Liver (tissue), 9 donors: ENCODE measurements around the gene PRKN. TPM values are rescaled to one million over a fixed set of nuclear protein-coding genes. Genes with fewer than 3 reads are reported as not detected.

Experiments
- DNase-seq: peaks from one replicate; pipeline ENCODE4 v3.0.0-alpha.2; 2017; ENCODE audit warnings: low spot score
- H3K27ac ChIP-seq, 2 donors: one replicate each; pipeline ENCODE4 v1.7.0; 2013; ENCODE audit warnings: inconsistent platforms in 2 of 2, low read length in 2 of 2, control low read depth in 1 of 2, low read depth in 1 of 2, mild to moderate bottlenecking in 1 of 2
- H3K27me3 ChIP-seq, 4 donors: one replicate each; pipeline versions ENCODE4 v1.6.1 to v1.7.0; 2013; ENCODE audit warnings: low read length in 3 of 4, inconsistent platforms in 1 of 4, mild to moderate bottlenecking in 1 of 4, moderate library complexity in 1 of 4; ENCODE audit not compliant: control insufficient read depth in 4 of 4, insufficient read depth in 4 of 4
- H3K36me3 ChIP-seq, 4 donors: one replicate each; pipeline versions ENCODE4 v1.6.1 to v1.7.0; 2013; ENCODE audit warnings: low read length in 3 of 4, mild to moderate bottlenecking in 3 of 4, low read depth in 1 of 4, moderate library complexity in 1 of 4; ENCODE audit not compliant: control insufficient read depth in 4 of 4, insufficient read depth in 3 of 4
- H3K4me1 ChIP-seq, 4 donors: one replicate each; pipeline versions ENCODE4 v1.6.1 to v1.7.0; 2013; ENCODE audit warnings: low read length in 3 of 4, mild to moderate bottlenecking in 3 of 4, moderate library complexity in 1 of 4; ENCODE audit not compliant: control insufficient read depth in 4 of 4, insufficient read depth in 4 of 4
- H3K4me3 ChIP-seq, 3 donors: one replicate each; pipeline versions ENCODE4 v1.6.1 to v1.7.0; 2013; ENCODE audit warnings: low read length in 3 of 3, control low read depth in 1 of 3, low read depth in 1 of 3, mild to moderate bottlenecking in 1 of 3
- H3K9ac ChIP-seq, 2 donors: one replicate each; pipeline ENCODE4 v1.7.0; 2013; ENCODE audit warnings: low read length in 2 of 2, mild to moderate bottlenecking in 2 of 2, moderate library complexity in 2 of 2, control low read depth in 1 of 2, low read depth in 1 of 2
- H3K9me3 ChIP-seq, 4 donors: one replicate each; pipeline versions ENCODE4 v1.6.1 to v1.7.0; 2013; ENCODE audit warnings: low read length in 3 of 4; ENCODE audit not compliant: control insufficient read depth in 4 of 4
- EGR1 ChIP-seq, 2 donors: IDR thresholded peaks; 2 replicates each; pipeline ENCODE4 v1.6.1; 2016 to 2018; ENCODE audit warnings: antibody characterized with exemption in 2 of 2, low read depth in 2 of 2
- FOXA1 ChIP-seq: IDR thresholded peaks from 2 replicates; pipeline ENCODE4 v1.6.1; 2016; ENCODE audit warnings: antibody characterized with exemption
- FOXA2 ChIP-seq: IDR thresholded peaks from 2 replicates; pipeline ENCODE4 v1.6.1; 2016; ENCODE audit warnings: antibody characterized with exemption
- GABPA ChIP-seq, 2 donors: IDR thresholded peaks in 1 of 2; conservative IDR thresholded peaks in 1 of 2; 2 replicates each; pipeline ENCODE4 v1.6.1; 2016; ENCODE audit warnings: antibody characterized with exemption in 2 of 2, mild to moderate bottlenecking in 1 of 2, moderate library complexity in 1 of 2
- HNF4A ChIP-seq, 2 donors: conservative IDR thresholded peaks; 2 replicates each; pipeline ENCODE4 v1.6.1; 2016; ENCODE audit warnings: antibody characterized with exemption in 2 of 2, mild to moderate bottlenecking in 2 of 2
- HNF4G ChIP-seq: IDR thresholded peaks from 2 replicates; pipeline ENCODE4 v1.6.1; 2016; ENCODE audit warnings: antibody characterized with exemption
- JUND ChIP-seq, 2 donors: IDR thresholded peaks; 2 replicates each; pipeline ENCODE4 v1.6.1; 2016; ENCODE audit warnings: antibody characterized with exemption in 2 of 2
- NR2F2 ChIP-seq: IDR thresholded peaks from 2 replicates; pipeline ENCODE4 v1.6.1; 2016; ENCODE audit warnings: antibody characterized with exemption
- RAD21 ChIP-seq, 2 donors: IDR thresholded peaks; 2 replicates each; pipeline ENCODE4 v1.6.1; 2016; ENCODE audit warnings: antibody characterized with exemption in 2 of 2, mild to moderate bottlenecking in 2 of 2
- RXRA ChIP-seq, 2 donors: IDR thresholded peaks; 2 replicates each; pipeline ENCODE4 v1.6.1; 2017 to 2018; ENCODE audit warnings: antibody characterized with exemption in 2 of 2, mild to moderate bottlenecking in 1 of 2
- SP1 ChIP-seq: IDR thresholded peaks from 2 replicates; pipeline ENCODE4 v1.6.1; 2018; ENCODE audit warnings: antibody characterized with exemption, mild to moderate bottlenecking
- TAF1 ChIP-seq: conservative IDR thresholded peaks from 2 replicates; pipeline ENCODE4 v1.6.1; 2016; ENCODE audit warnings: antibody characterized with exemption, mild to moderate bottlenecking
- YY1 ChIP-seq: IDR thresholded peaks from 2 replicates; pipeline ENCODE4 v1.6.1; 2016; ENCODE audit warnings: antibody characterized with exemption, mild to moderate bottlenecking
- WGBS: extraction: QIAGEN DNeasy Blood & Tissue Kit; methylation state at CpG from one replicate; pipeline ENCODE4 v1.1.7; 2013; 5-methylcytosine and 5-hydroxymethylcytosine counted together
- polyA plus RNA-seq, 2 donors: library from polyadenylated mRNA; stranded (reverse) in 1 of 2; unstranded in 1 of 2; fragments of 200-250 nt in 1 of 2; fragments of >200 nt in 1 of 2; fragmentation: Nextera tagmentation in 1 of 2; extraction: Ambion mirVana in 1 of 2; gene quantifications; one replicate each; pipeline versions ENCODE4 v1.2.1 to v1.2.3, GENCODE V29; 2013 to 2015
- total RNA-seq, 2 donors: library from RNA; depleted of rRNA; stranded (reverse); fragments of >200 nt; gene quantifications; one replicate each; pipeline ENCODE4 v1.2.3, GENCODE V29; 2014
- TF ChIP-seq, protein P1 (sequence below): IDR thresholded peaks from 2 replicates; pipeline ENCODE4 v1.6.1; 2016; ENCODE audit warnings: antibody characterized with exemption
- TF ChIP-seq, protein P2 (sequence below): IDR thresholded peaks from 2 replicates; pipeline ENCODE4 v1.6.1; 2016; ENCODE audit warnings: antibody characterized with exemption
- TF ChIP-seq, protein P3 (sequence below): fragments of 150-350 bp; IDR thresholded peaks from 2 replicates; pipeline ENCODE4 v1.5.1; 2017; ENCODE audit warnings: improper control_type of control experiment, low read depth, low read length; ENCODE audit not compliant: missing input control
- TF ChIP-seq, protein P4 (sequence below): IDR thresholded peaks from 2 replicates; pipeline ENCODE4 v1.6.1; 2016; ENCODE audit warnings: antibody characterized with exemption, mild to moderate bottlenecking
- donor health status: healthy.
- donor health status: healthy.
- donor health status: healthy.
- donor health status: healthy.
- donor health status: healthy.

Gene PRKN
- total and polyA plus RNA-seq, 4 donors = 0.47 to 4.1 (median 3.2) TPM

DNA sequence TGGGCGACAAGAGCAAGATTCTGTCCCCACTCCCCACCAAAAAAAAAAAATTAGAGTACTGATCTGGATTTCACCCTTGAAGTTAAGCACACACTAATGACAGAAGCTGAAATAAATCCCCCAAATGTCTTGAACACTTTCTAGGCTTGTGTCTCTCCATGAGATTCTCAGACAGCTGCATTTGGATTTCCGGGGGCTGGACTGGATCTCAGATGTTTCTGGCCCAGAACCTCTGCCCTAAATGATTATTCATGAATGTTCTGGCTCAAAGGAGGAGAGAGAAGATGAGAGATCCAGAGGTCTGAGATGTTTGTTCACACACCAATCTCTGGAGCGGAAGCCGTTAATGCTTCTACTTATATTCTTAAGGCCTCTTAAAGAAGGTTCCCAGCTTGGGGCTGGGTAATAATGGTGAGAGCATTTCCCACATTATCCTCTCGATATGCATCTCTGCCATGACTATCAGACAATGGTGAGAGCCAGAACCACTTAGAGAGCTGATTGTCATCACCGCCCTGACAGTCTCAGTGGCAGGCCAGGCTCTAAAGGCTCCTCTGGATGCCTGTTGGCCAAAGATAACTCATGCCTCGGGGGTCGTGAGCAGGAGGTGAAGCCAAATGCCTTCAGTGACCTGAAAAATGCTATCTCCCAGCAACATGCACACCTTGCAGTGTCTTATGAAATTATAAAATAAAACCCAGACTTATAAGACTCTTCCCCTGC is 1325.8 kb downstream of the PRKN start:
- Histone ChIP-seq H3K4me1 (no peaks in the 10 kb centered on the region), H3K9me3 (peaks cover 2 to 8% (median 4%) of the 10 kb centered on the region in 4 donors), H3K36me3 (no peaks in the 10 kb centered on the region), H3K9ac (no peak overlapping the region), H3K27me3 (no peaks in the 10 kb centered on the region), H3K4me3 (no peak overlapping the region), H3K27ac (no peak overlapping the region)
- WGBS = 79% methylated on average over 8 of the region's 8 CpGs
- no peak for DNase-seq
- TF ChIP-seq, protein P1, sequence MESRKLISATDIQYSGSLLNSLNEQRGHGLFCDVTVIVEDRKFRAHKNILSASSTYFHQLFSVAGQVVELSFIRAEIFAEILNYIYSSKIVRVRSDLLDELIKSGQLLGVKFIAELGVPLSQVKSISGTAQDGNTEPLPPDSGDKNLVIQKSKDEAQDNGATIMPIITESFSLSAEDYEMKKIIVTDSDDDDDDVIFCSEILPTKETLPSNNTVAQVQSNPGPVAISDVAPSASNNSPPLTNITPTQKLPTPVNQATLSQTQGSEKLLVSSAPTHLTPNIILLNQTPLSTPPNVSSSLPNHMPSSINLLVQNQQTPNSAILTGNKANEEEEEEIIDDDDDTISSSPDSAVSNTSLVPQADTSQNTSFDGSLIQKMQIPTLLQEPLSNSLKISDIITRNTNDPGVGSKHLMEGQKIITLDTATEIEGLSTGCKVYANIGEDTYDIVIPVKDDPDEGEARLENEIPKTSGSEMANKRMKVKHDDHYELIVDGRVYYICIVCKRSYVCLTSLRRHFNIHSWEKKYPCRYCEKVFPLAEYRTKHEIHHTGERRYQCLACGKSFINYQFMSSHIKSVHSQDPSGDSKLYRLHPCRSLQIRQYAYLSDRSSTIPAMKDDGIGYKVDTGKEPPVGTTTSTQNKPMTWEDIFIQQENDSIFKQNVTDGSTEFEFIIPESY = no peak
- TF ChIP-seq SP1 (no peak), JUND (IDR thresholded peaks at IDR 0.05) (no peak), YY1 (no peak), HNF4G (no peak), HNF4A (conservative IDR thresholded peaks at IDR 0.05) (no peak), NR2F2 (no peak), FOXA2 (no peak), FOXA1 (no peak), RXRA (IDR thresholded peaks at IDR 0.05) (no peak), RAD21 (IDR thresholded peaks at IDR 0.05) (no peak), EGR1 (IDR thresholded peaks at IDR 0.05; ENCODE audit: low read depth in 2 of 2) (no peak), TAF1 (no peak), GABPA (IDR thresholded peaks at IDR 0.05 in 1 of 2, conservative IDR thresholded peaks at IDR 0.05 in 1 of 2) (no peak)
- TF ChIP-seq, protein P2, sequence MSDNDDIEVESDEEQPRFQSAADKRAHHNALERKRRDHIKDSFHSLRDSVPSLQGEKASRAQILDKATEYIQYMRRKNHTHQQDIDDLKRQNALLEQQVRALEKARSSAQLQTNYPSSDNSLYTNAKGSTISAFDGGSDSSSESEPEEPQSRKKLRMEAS = no peak
- TF ChIP-seq, protein P3, sequence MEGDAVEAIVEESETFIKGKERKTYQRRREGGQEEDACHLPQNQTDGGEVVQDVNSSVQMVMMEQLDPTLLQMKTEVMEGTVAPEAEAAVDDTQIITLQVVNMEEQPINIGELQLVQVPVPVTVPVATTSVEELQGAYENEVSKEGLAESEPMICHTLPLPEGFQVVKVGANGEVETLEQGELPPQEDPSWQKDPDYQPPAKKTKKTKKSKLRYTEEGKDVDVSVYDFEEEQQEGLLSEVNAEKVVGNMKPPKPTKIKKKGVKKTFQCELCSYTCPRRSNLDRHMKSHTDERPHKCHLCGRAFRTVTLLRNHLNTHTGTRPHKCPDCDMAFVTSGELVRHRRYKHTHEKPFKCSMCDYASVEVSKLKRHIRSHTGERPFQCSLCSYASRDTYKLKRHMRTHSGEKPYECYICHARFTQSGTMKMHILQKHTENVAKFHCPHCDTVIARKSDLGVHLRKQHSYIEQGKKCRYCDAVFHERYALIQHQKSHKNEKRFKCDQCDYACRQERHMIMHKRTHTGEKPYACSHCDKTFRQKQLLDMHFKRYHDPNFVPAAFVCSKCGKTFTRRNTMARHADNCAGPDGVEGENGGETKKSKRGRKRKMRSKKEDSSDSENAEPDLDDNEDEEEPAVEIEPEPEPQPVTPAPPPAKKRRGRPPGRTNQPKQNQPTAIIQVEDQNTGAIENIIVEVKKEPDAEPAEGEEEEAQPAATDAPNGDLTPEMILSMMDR = no peak
- TF ChIP-seq, protein P4, sequence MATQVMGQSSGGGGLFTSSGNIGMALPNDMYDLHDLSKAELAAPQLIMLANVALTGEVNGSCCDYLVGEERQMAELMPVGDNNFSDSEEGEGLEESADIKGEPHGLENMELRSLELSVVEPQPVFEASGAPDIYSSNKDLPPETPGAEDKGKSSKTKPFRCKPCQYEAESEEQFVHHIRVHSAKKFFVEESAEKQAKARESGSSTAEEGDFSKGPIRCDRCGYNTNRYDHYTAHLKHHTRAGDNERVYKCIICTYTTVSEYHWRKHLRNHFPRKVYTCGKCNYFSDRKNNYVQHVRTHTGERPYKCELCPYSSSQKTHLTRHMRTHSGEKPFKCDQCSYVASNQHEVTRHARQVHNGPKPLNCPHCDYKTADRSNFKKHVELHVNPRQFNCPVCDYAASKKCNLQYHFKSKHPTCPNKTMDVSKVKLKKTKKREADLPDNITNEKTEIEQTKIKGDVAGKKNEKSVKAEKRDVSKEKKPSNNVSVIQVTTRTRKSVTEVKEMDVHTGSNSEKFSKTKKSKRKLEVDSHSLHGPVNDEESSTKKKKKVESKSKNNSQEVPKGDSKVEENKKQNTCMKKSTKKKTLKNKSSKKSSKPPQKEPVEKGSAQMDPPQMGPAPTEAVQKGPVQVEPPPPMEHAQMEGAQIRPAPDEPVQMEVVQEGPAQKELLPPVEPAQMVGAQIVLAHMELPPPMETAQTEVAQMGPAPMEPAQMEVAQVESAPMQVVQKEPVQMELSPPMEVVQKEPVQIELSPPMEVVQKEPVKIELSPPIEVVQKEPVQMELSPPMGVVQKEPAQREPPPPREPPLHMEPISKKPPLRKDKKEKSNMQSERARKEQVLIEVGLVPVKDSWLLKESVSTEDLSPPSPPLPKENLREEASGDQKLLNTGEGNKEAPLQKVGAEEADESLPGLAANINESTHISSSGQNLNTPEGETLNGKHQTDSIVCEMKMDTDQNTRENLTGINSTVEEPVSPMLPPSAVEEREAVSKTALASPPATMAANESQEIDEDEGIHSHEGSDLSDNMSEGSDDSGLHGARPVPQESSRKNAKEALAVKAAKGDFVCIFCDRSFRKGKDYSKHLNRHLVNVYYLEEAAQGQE = no peak
